ENCODE results near the gene DGKZ. TPM values are rescaled to one million over a fixed set of nuclear protein-coding genes. Genes with fewer than 3 reads are reported as not detected.

The DGKZ gene
- total and polyA plus RNA-seq, 8 donors, result 34.6 to 65.1 (median 40.0) TPM

GRCh38 chr11:46426233-46426991 is 79.1 kb downstream of the DGKZ start:
- no peak for TF ChIP-seq CTCF (IDR thresholded peaks at IDR 0.05)
- Histone ChIP-seq H3K36me3 (peaks cover 0 to 60% of the 10 kb centered on the region in 2 donors), H3K4me3 (no peak overlapping the region), H3K27me3 (no peaks in the 10 kb centered on the region), H3K4me1 (no peaks in the 10 kb centered on the region), H3K9me3 (no peaks in the 10 kb centered on the region), H3K27ac (no peak overlapping the region)
- intact Hi-C loops (cut with DNase I), result no loop called here
- ATAC-seq (no peak), DNase-seq (no peak)

- H3K36me3 ChIP-seq, result peaks cover 0 to 61% of the 10 kb centered on the region in 2 donors
- no peak for DNase-seq
- ATAC-seq, result no peak
- H3K27ac ChIP-seq, result no peak overlapping the region
- H3K4me3 ChIP-seq, result no peak overlapping the region
- no peaks in the 10 kb centered on the region for H3K27me3 ChIP-seq
- H3K4me1 ChIP-seq, result no peaks in the 10 kb centered on the region
- no peaks in the 10 kb centered on the region for H3K9me3 ChIP-seq
- intact Hi-C loops (cut with DNase I), result no loop called here
- no peak for TF ChIP-seq CTCF (IDR thresholded peaks at IDR 0.05)
Observed at GRCh38 chr11:46427364-46427763, 80.1 kb downstream of the DGKZ start.

- H3K4me3 ChIP-seq, result no peak overlapping the region
- no peak for TF ChIP-seq CTCF (IDR thresholded peaks at IDR 0.05)
- no peak for DNase-seq
- H3K4me1 ChIP-seq, result no peaks in the 10 kb centered on the region
- peaks cover 0 to 78% of the 10 kb centered on the region in 2 donors for H3K36me3 ChIP-seq
- ATAC-seq, result no peak
- intact Hi-C loops (cut with DNase I), result no loop called here
- no peak overlapping the region for H3K27ac ChIP-seq
- H3K27me3 ChIP-seq, result no peaks in the 10 kb centered on the region
- no peaks in the 10 kb centered on the region for H3K9me3 ChIP-seq
Observed at GRCh38 chr11:46429717-46430116, 82.5 kb downstream of the DGKZ start.

Small RNAs within 50 kb of the gene (microRNA-seq; reads per million reads assigned to microRNA genes)
- gene MIR4688, result 0 to 0.67 reads per million in 2 donors

Other genes starting within 250 kb of the DGKZ start
- gene PHF21A, start 226.0 kb upstream of the DGKZ start, total RNA-seq, result 10 to 100 TPM; 36.2 to 51.4 TPM
- 10 to 100 TPM; 66.2 to 77.3 (median 71.0) TPM for gene PHF21A, start 226.0 kb upstream of the DGKZ start, polyA plus RNA-seq (ENCODE audit: insufficient read length in 6 of 6)
- gene CREB3L1, start 69.8 kb upstream of the DGKZ start, total RNA-seq, result 10 to 100 TPM; 40.5 to 59.3 TPM
- gene CREB3L1, start 69.8 kb upstream of the DGKZ start, polyA plus RNA-seq (ENCODE audit: insufficient read length in 6 of 6), result 10 to 100 TPM; 16.2 to 27.5 (median 22.1) TPM
- gene MDK, start 34.2 kb downstream of the DGKZ start, total RNA-seq, result 100 to 1,000 TPM in 1 of 2 donors, 10 to 100 TPM in 1; 15.4 to 121 TPM
- 1,000 to 10,000 TPM in 1 of 6 donors, 100 to 1,000 TPM in 5; 772 to 1,135 (median 929) TPM for gene MDK, start 34.2 kb downstream of the DGKZ start, polyA plus RNA-seq (ENCODE audit: insufficient read length in 6 of 6)
- not detected for gene CHRM4, start 44.3 kb downstream of the DGKZ start, total RNA-seq
- gene CHRM4, start 44.3 kb downstream of the DGKZ start, polyA plus RNA-seq (ENCODE audit: insufficient read length in 6 of 6), result under 1 TPM in 5 of 6 donors, not detected in 1; 0.10 to 0.21 (median 0.14) TPM
- 10 to 100 TPM; 27.2 to 28.2 TPM for gene AMBRA1, start 246.6 kb downstream of the DGKZ start, total RNA-seq
- 10 to 100 TPM; 20.4 to 25.8 (median 22.9) TPM for gene AMBRA1, start 246.6 kb downstream of the DGKZ start, polyA plus RNA-seq (ENCODE audit: insufficient read length in 6 of 6)

Data from left lung (tissue), 10 donors.